H1 (cell line): ENCODE data around the gene SLCO2A1. TPM values are rescaled to one million over a fixed set of nuclear protein-coding genes. Genes with fewer than 3 reads are reported as not detected.

Experiments
- CTCF ChIA-PET: fragments of 300-600 bp; sonication (Branson Sonifier 250); formaldehyde crosslinking; loops from one replicate; lab custom pipeline; 2021; ENCODE audit not compliant: partially characterized antibody; lab: Charles Lee
- POLR2A ChIA-PET: fragments of 300-600 bp; sonication (Branson Sonifier 250); formaldehyde crosslinking; loops from one replicate; lab custom pipeline; 2021; ENCODE audit warnings: inconsistent platforms; ENCODE audit not compliant: partially characterized antibody; lab: Charles Lee
- DNase-seq, 2 experiments: peaks; one replicate each; pipeline versions ENCODE4 v3.0.0 to v3.0.0-alpha.2; 2010 to 2022; ENCODE audit warnings: low spot score in 2 of 2, low read depth in 1 of 2, mixed read lengths in 1 of 2
- FAIRE-seq: peaks from 2 replicates; lab custom pipeline; 2011; peaks lifted over from hg19 to GRCh38; lab: Jason Lieb, UNC
- H2AFZ ChIP-seq: 2 replicates; pipeline ENCODE4 v1.8.1; 2012; ENCODE audit warnings: low read length, inconsistent platforms
- H2AK5ac ChIP-seq: 2 replicates; pipeline ENCODE4 v1.6.1; 2013; ENCODE audit warnings: low read depth, low read length
- H2BK120ac ChIP-seq: replicated peaks from 2 replicates; pipeline ENCODE3; 2013; ENCODE audit warnings: low read depth, low read length, inconsistent platforms
- H2BK12ac ChIP-seq: 2 replicates; pipeline ENCODE4 v1.6.1; 2013; ENCODE audit warnings: low read depth, low read length
- H2BK15ac ChIP-seq: 2 replicates; pipeline ENCODE4 v1.6.1; 2013; ENCODE audit warnings: low read length
- H2BK20ac ChIP-seq: 2 replicates; pipeline ENCODE4 v1.6.1; 2013; ENCODE audit warnings: low read length
- H2BK5ac ChIP-seq: 2 replicates; pipeline ENCODE4 v1.6.1; 2013; ENCODE audit warnings: low read depth, low read length
- H3K14ac ChIP-seq: 2 replicates; pipeline ENCODE4 v1.6.1; 2013; ENCODE audit warnings: inconsistent platforms; ENCODE audit not compliant: insufficient read length
- H3K18ac ChIP-seq: 2 replicates; pipeline ENCODE4 v1.6.1; 2013; ENCODE audit warnings: low read length; ENCODE audit errors: extremely low read depth
- H3K23ac ChIP-seq: 2 replicates; pipeline ENCODE4 v1.6.1; 2013; ENCODE audit warnings: inconsistent platforms; ENCODE audit not compliant: insufficient read length
- H3K23me2 ChIP-seq: 2 replicates; pipeline ENCODE4 v1.6.1; 2013; ENCODE audit warnings: low read depth, low read length
- H3K27ac ChIP-seq: 2 replicates; pipeline ENCODE4 v1.6.1; 2011; ENCODE audit warnings: low read depth, low read length, inconsistent platforms
- H3K27me3 ChIP-seq, 4 experiments: replicated peaks in 1 of 4; 1 replicate in 1 of 4; 2 replicates in 3 of 4; pipeline versions ENCODE4 v1.6.1 to v1.8.1; 2011 to 2013; ENCODE audit warnings: low read length in 3 of 4, mild to moderate bottlenecking in 3 of 4, inconsistent platforms in 2 of 4, mixed read lengths in 2 of 4, moderate library complexity in 1 of 4; ENCODE audit not compliant: control insufficient read depth in 3 of 4, insufficient read depth in 3 of 4; ENCODE audit errors: extremely low read depth in 1 of 4
- H3K36me3 ChIP-seq, 4 experiments: 2 replicates each; pipeline versions ENCODE4 v1.6.1 to v1.8.1; 2011 to 2013; ENCODE audit warnings: mild to moderate bottlenecking in 4 of 4, low read length in 3 of 4, moderate library complexity in 2 of 4, control low read depth in 1 of 4, inconsistent platforms in 1 of 4; ENCODE audit not compliant: insufficient read depth in 4 of 4, control insufficient read depth in 2 of 4
- H3K4ac ChIP-seq: replicated peaks from 2 replicates; pipeline ENCODE3; 2013; ENCODE audit warnings: low read length, low read depth, mixed read lengths, inconsistent platforms; ENCODE audit not compliant: insufficient read length
- H3K4me1 ChIP-seq, 4 experiments: replicated peaks in 1 of 4; 1 replicate in 1 of 4; 2 replicates in 3 of 4; pipeline versions ENCODE4 v1.6.1 to v1.8.1; 2011 to 2013; ENCODE audit warnings: low read length in 3 of 4, inconsistent platforms in 2 of 4, mixed read lengths in 1 of 4; ENCODE audit not compliant: insufficient read depth in 4 of 4, control insufficient read depth in 3 of 4
- H3K4me2 ChIP-seq, 2 experiments: 2 replicates each; pipeline versions ENCODE4 v1.6.1 to v1.8.1; 2011 to 2013; ENCODE audit warnings: low read depth in 2 of 2, low read length in 2 of 2, control low read depth in 1 of 2, inconsistent platforms in 1 of 2, mild to moderate bottlenecking in 1 of 2; ENCODE audit not compliant: insufficient read depth in 1 of 2
- H3K4me3 ChIP-seq, 4 experiments: fragments of 200-600, 300-600 bp in 1 of 4; sonication (generic), shearing (Covaris generic), sonication (Bioruptor Twin) in 1 of 4; 2 replicates each; pipeline versions ENCODE4 v1.5.1 to v1.8.1; 2011 to 2016; ENCODE audit warnings: low read length in 4 of 4, low read depth in 3 of 4, control low read depth in 2 of 4, inconsistent platforms in 2 of 4, mild to moderate bottlenecking in 2 of 4, mixed read lengths in 1 of 4, moderate library complexity in 1 of 4; ENCODE audit not compliant: insufficient read depth in 2 of 4; ENCODE audit errors: extremely low read depth in 1 of 4
- H3K56ac ChIP-seq: replicated peaks from 2 replicates; pipeline ENCODE3; 2013; ENCODE audit warnings: low read depth, mild to moderate bottlenecking, mixed read lengths, low read length, inconsistent platforms; ENCODE audit not compliant: insufficient read length
- H3K79me1 ChIP-seq: 2 replicates; pipeline ENCODE4 v1.6.1; 2013; ENCODE audit warnings: low read depth, low read length, control low read depth
- H3K79me2 ChIP-seq, 2 experiments: 2 replicates each; pipeline versions ENCODE4 v1.6.1 to v1.8.1; 2012 to 2013; ENCODE audit warnings: low read length in 2 of 2, mild to moderate bottlenecking in 2 of 2, inconsistent platforms in 1 of 2; ENCODE audit not compliant: insufficient read depth in 2 of 2, control insufficient read depth in 1 of 2
- H3K9ac ChIP-seq, 4 experiments: replicated peaks in 1 of 4; 1 replicate in 1 of 4; 2 replicates in 3 of 4; pipeline versions ENCODE4 v1.6.1 to v1.8.1; 2011 to 2013; ENCODE audit warnings: low read depth in 3 of 4, low read length in 3 of 4, control low read depth in 2 of 4, mild to moderate bottlenecking in 2 of 4, moderate library complexity in 2 of 4, inconsistent platforms in 1 of 4; ENCODE audit errors: extremely low read depth in 1 of 4
- H3K9me3 ChIP-seq, 2 experiments: 2 replicates each; pipeline versions ENCODE4 v1.6.1 to v1.8.1; 2012 to 2013; ENCODE audit warnings: mild to moderate bottlenecking in 2 of 2, moderate library complexity in 2 of 2, control low read depth in 1 of 2, inconsistent platforms in 1 of 2, low read depth in 1 of 2, low read length in 1 of 2, mixed read lengths in 1 of 2; ENCODE audit not compliant: insufficient read depth in 2 of 2
- H4K20me1 ChIP-seq, 2 experiments: replicated peaks in 1 of 2; 2 replicates each; pipeline versions ENCODE3 to v1.8.1; 2011 to 2013; ENCODE audit warnings: inconsistent platforms in 2 of 2, low read length in 2 of 2, mild to moderate bottlenecking in 1 of 2; ENCODE audit not compliant: insufficient read depth in 2 of 2, control insufficient read depth in 1 of 2
- H4K5ac ChIP-seq: 2 replicates; pipeline ENCODE4 v1.6.1; 2013; ENCODE audit warnings: low read length, low read depth, mixed read lengths, inconsistent platforms; ENCODE audit not compliant: insufficient read length
- H4K8ac ChIP-seq: 2 replicates; pipeline ENCODE4 v1.8.0; 2013; ENCODE audit warnings: mild to moderate bottlenecking, moderate library complexity, low read length, inconsistent platforms; ENCODE audit not compliant: insufficient read depth; ENCODE audit errors: extremely low read depth
- H4K91ac ChIP-seq: replicated peaks from 2 replicates; pipeline ENCODE3; 2013; ENCODE audit warnings: low read length, mixed read lengths, inconsistent platforms; ENCODE audit not compliant: insufficient read length
- JUN ChIP-seq: IDR thresholded peaks from 2 replicates; pipeline ENCODE4 v1.6.1; 2011; ENCODE audit warnings: low read depth, mild to moderate bottlenecking, improper control_type of control experiment, low read length
- JUND ChIP-seq: IDR thresholded peaks from 2 replicates; pipeline ENCODE4 v1.6.1; 2011; ENCODE audit warnings: mild to moderate bottlenecking, improper control_type of control experiment, low read length
- PHF8 ChIP-seq: fragments of 200-600 bp; sonication (generic); conservative IDR thresholded peaks from 2 replicates; pipeline ENCODE4 v1.7.1; 2012; ENCODE audit warnings: low read depth, mild to moderate bottlenecking, inconsistent platforms, low read length, moderate library complexity
- POLR2A ChIP-seq, 2 experiments: IDR thresholded peaks; 1 replicate in 1 of 2; 2 replicates in 1 of 2; pipeline ENCODE4 v1.6.1; 2011; ENCODE audit warnings: low read depth in 2 of 2, low read length in 2 of 2, mild to moderate bottlenecking in 2 of 2; ENCODE audit errors: control extremely low read depth in 1 of 2
- RBBP5 ChIP-seq: IDR thresholded peaks from 2 replicates; pipeline ENCODE4 v1.7.1; 2012; ENCODE audit warnings: low read depth, mild to moderate bottlenecking, inconsistent platforms, low read length, moderate library complexity, borderline replicate concordance
- SAP30 ChIP-seq: fragments of 300-600 bp; sonication (generic); IDR thresholded peaks from 2 replicates; pipeline ENCODE4 v1.7.1; 2012; ENCODE audit warnings: low read length, moderate library complexity, mild to moderate bottlenecking, inconsistent platforms; ENCODE audit not compliant: insufficient read depth, insufficient replicate concordance
- SIRT6 ChIP-seq: IDR thresholded peaks from one replicate; pipeline ENCODE4 v1.7.1; 2012; ENCODE audit warnings: low read length, inconsistent platforms
- TEAD4 ChIP-seq: IDR thresholded peaks from 2 replicates; pipeline ENCODE4 v1.6.1; 2012; ENCODE audit warnings: low read depth, low read length, inconsistent platforms, mixed read lengths
- WGBS, 2 experiments: shearing (Covaris generic) in 1 of 2; methylation state at CpG; one replicate each; pipeline versions ENCODE4 v1.1.6 to v1.1.7; 2013 to 2015; ENCODE audit warnings: low lambda C conversion rate in 2 of 2, mixed read lengths in 2 of 2, inconsistent platforms in 1 of 2, low coverage in 1 of 2, missing lambda C conversion rate in 1 of 2; ENCODE audit not compliant: insufficient replicate concordance in 2 of 2, insufficient coverage in 1 of 2, insufficient read length in 1 of 2; ENCODE audit errors: extremely low coverage in 1 of 2, missing lambda C conversion rate in 1 of 2; 5-methylcytosine and 5-hydroxymethylcytosine counted together
- polyA plus RNA-seq, 7 experiments: library from polyadenylated mRNA; depleted of rRNA in 3 of 7; stranded (reverse) in 5 of 7; unstranded in 2 of 7; fragments of >200 nt in 5 of 7; fragments of 200-250 nt in 2 of 7; gene quantifications; 1 replicate in 5 of 7; 2 replicates in 1 of 7; 4 replicates in 1 of 7; pipeline versions ENCODE4 v1.2.1 to v1.2.3, GENCODE V29; 2011 to 2013; ENCODE audit warnings: missing spikeins in 2 of 7, mixed read lengths in 2 of 7
- total RNA-seq: library from RNA; stranded (reverse); fragmentation: NEBNext Ultra II Directional; extraction: Animal tissue kit (Norgen Biotek cat#: 25700); gene quantifications from 2 replicates; pipeline ENCODE4 v1.2.1, GENCODE V29; 2021
- TF ChIP-seq, protein P1 (sequence below): IDR thresholded peaks from 2 replicates; pipeline ENCODE4 v1.6.1; 2012; ENCODE audit warnings: low read length, inconsistent platforms
- TF ChIP-seq, protein P2 (sequence below): IDR thresholded peaks from 2 replicates; pipeline ENCODE4 v1.6.1; 2012; ENCODE audit warnings: inconsistent platforms

SLCO2A1 gene
- total and polyA plus RNA-seq, 2 of the 8 experiments (the other 6 are each of a cell fraction or from before 2014, with no cell fraction given), result 1.1 to 2.3 TPM

DNA sequence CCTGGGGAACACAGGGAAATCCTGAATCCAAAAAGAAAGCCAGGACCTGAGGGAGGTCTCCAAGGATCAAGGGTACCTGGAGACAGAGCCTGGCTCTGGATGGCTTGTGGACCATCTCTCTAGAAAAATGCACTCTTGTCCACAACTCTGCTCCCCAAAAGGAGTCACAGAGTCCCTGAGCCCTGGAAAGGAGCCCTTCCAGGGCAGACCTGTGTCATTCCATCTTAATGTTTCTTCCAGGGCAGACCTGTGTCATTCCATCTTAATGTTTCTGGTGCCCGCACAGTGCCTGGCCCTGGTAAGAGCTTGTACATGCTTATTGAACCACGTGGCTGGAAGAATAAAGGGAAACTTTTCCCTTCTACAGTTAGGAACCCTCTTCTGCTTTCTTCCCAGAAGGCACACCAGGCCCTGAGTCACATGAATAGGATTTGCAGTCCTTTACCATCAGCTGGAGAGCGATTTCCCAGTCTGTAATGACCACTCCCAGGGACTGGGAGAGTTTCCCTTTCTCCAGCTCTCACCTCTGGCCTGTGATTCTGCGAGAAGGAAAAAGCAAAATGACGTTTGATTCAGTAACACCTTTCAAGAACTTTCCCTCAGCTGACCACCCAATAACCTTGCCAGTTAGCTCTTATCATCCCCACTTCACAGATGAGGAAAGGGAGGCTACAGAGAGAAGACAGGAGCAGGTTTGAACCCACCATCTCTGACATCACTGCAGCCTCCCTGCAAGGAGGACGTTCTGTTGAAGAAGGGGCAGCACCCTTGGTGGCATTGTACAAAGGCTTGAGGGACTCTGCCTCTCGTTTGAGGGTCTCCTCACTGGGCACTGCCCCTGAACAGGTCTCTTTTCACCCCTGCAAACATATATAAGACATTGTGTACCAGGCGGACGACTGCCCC is 35.8 kb upstream of the SLCO2A1 start:
- H2BK15ac ChIP-seq, result no peak overlapping the region
- no peak for FAIRE-seq
- H3K27me3 ChIP-seq, result no peaks in the 10 kb centered on the region
- no peak overlapping the region for H3K9ac ChIP-seq
- no peaks in the 10 kb centered on the region for H3K36me3 ChIP-seq
- no peak overlapping the region for H3K4ac ChIP-seq
- no peak overlapping the region for H3K18ac ChIP-seq
- WGBS, 2 experiments, result 72% methylated on average over 9 of the region's 9 CpGs; no CpG with 5 or more reads in 1 of the 2 experiments
- H3K4me3 ChIP-seq, result no peak overlapping the region
- no peak overlapping the region for H2AK5ac ChIP-seq
- no peaks in the 10 kb centered on the region for H3K79me2 ChIP-seq
- H3K23ac ChIP-seq, result no peak overlapping the region
- H3K4me1 ChIP-seq, result no peaks in the 10 kb centered on the region
- H4K20me1 ChIP-seq, result no peaks in the 10 kb centered on the region
- CTCF ChIA-PET, result interaction anchor here (1.1 to 1.5 kb wide), 2 partner anchors 20 to 45 kb away, joined by 3 to 5 read pairs; no protein-coding TSS in a partner anchor
- DNase-seq, result peak in 1 of 2 experiments; percentile 29
- H3K14ac ChIP-seq, result no peak overlapping the region
- no peaks in the 10 kb centered on the region for H3K23me2 ChIP-seq
- no peak overlapping the region for H2BK20ac ChIP-seq
- no peak overlapping the region for H2BK12ac ChIP-seq
- no peaks in the 10 kb centered on the region for H3K79me1 ChIP-seq
- no peak overlapping the region for H3K56ac ChIP-seq
- no peaks in the 10 kb centered on the region for H3K9me3 ChIP-seq
- POLR2A ChIA-PET, result no interaction called here
- H2BK5ac ChIP-seq, result no peak overlapping the region
- no peak overlapping the region for H3K4me2 ChIP-seq
- H4K91ac ChIP-seq, result no peak overlapping the region
- no peak overlapping the region for H4K5ac ChIP-seq
- H2AFZ ChIP-seq, result no peak overlapping the region
- no peak overlapping the region for H4K8ac ChIP-seq
- H3K27ac ChIP-seq, result no peak overlapping the region
- no peak overlapping the region for H2BK120ac ChIP-seq
- no peak for TF ChIP-seq RBBP5
- TF ChIP-seq JUN, result no peak
- TF ChIP-seq SIRT6, result no peak
- no peak for TF ChIP-seq POLR2A (IDR thresholded peaks at IDR 0.05; ENCODE audit: control extremely low read depth in 1 of 2, low read depth in 2 of 2, low read length in 2 of 2)
- TF ChIP-seq, protein P1, sequence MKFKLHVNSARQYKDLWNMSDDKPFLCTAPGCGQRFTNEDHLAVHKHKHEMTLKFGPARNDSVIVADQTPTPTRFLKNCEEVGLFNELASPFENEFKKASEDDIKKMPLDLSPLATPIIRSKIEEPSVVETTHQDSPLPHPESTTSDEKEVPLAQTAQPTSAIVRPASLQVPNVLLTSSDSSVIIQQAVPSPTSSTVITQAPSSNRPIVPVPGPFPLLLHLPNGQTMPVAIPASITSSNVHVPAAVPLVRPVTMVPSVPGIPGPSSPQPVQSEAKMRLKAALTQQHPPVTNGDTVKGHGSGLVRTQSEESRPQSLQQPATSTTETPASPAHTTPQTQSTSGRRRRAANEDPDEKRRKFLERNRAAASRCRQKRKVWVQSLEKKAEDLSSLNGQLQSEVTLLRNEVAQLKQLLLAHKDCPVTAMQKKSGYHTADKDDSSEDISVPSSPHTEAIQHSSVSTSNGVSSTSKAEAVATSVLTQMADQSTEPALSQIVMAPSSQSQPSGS, result no peak
- no peak for TF ChIP-seq PHF8
- TF ChIP-seq TEAD4, result no peak
- TF ChIP-seq JUND, result no peak
- TF ChIP-seq, protein P2, sequence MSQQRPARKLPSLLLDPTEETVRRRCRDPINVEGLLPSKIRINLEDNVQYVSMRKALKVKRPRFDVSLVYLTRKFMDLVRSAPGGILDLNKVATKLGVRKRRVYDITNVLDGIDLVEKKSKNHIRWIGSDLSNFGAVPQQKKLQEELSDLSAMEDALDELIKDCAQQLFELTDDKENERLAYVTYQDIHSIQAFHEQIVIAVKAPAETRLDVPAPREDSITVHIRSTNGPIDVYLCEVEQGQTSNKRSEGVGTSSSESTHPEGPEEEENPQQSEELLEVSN, result no peak
- no peak for TF ChIP-seq SAP30
